ENCODE data around the gene ATG2B.

ATG2B gene

Small RNAs within 50 kb of the gene (small RNA-seq; reads per million reads assigned to genes)
- gene RNU2-33P = 0.26 to 10.4 reads per million in 2 experiments

Measured in SK-N-DZ (cell line).